Spleen (tissue), 11 donors: Measurements from ENCODE around the gene PGM5. TPM values are rescaled to one million over a fixed set of nuclear protein-coding genes. Genes with fewer than 3 reads are reported as not detected.

Experiments used
- DNase-seq: peaks from one replicate; pipeline ENCODE4 v3.0.0-alpha.2; 2020
- H3K27ac ChIP-seq, 8 donors: fragments of 200-600 bp; sonication (generic) in 7 of 8; 1 replicate in 4 of 8; 2 replicates in 4 of 8; pipeline versions ENCODE4 v1.5.0 to v1.8.0; 2016 to 2021; ENCODE audit warnings: inconsistent platforms in 4 of 8, mild to moderate bottlenecking in 4 of 8, moderate library complexity in 1 of 8
- H3K27me3 ChIP-seq, 7 donors: fragments of 200-600 bp; sonication (generic) in 6 of 7; replicated peaks in 1 of 7; 1 replicate in 4 of 7; 2 replicates in 3 of 7; pipeline versions ENCODE4 v1.5.0 to v1.8.0; 2016 to 2021; ENCODE audit warnings: inconsistent platforms in 3 of 7, mild to moderate bottlenecking in 1 of 7
- H3K36me3 ChIP-seq, 6 donors: fragments of 200-600 bp; sonication (generic) in 5 of 6; 1 replicate in 4 of 6; 2 replicates in 2 of 6; pipeline versions ENCODE4 v1.5.0 to v1.8.0; 2016 to 2021; ENCODE audit warnings: inconsistent platforms in 2 of 6
- H3K4me1 ChIP-seq, 6 donors: fragments of 200-600 bp; sonication (generic) in 5 of 6; 1 replicate in 3 of 6; 2 replicates in 3 of 6; pipeline versions ENCODE4 v1.5.0 to v1.8.0; 2016 to 2021; ENCODE audit warnings: inconsistent platforms in 3 of 6
- H3K4me3 ChIP-seq, 8 donors: fragments of 200-600 bp; sonication (generic) in 7 of 8; 1 replicate in 4 of 8; 2 replicates in 4 of 8; pipeline versions ENCODE4 v1.5.0 to v1.8.0; 2016 to 2021; ENCODE audit warnings: inconsistent platforms in 4 of 8, mild to moderate bottlenecking in 4 of 8, moderate library complexity in 2 of 8
- H3K9me3 ChIP-seq, 8 donors: fragments of 200-600 bp; sonication (generic) in 7 of 8; 1 replicate in 4 of 8; 2 replicates in 4 of 8; pipeline versions ENCODE4 v1.5.0 to v1.8.0; 2016 to 2021; ENCODE audit warnings: inconsistent platforms in 4 of 8
- CTCF ChIP-seq, 11 experiments: fragments of 200-600 bp in 7 of 11; fragments of 450-650 bp in 4 of 11; sonication (generic) in 4 of 11; IDR thresholded peaks in 8 of 11; conservative IDR thresholded peaks in 3 of 11; 1 replicate in 7 of 11; 2 replicates in 4 of 11; pipeline versions ENCODE4 v1.4.0 to v1.8.0; 2016 to 2021; ENCODE audit warnings: antibody characterized with exemption in 11 of 11, inconsistent platforms in 4 of 11, mild to moderate bottlenecking in 1 of 11
- POLR2A ChIP-seq, 3 donors: fragments of 450-650 bp; IDR thresholded peaks; one replicate each; pipeline ENCODE4 v1.5.1; 2017; ENCODE audit warnings: antibody characterized with exemption in 3 of 3, mild to moderate bottlenecking in 1 of 3
- POLR2AphosphoS5 ChIP-seq, 3 donors: sonication (generic); formaldehyde crosslinking; IDR thresholded peaks; one replicate each; pipeline ENCODE4 v1.5.1; 2017; ENCODE audit warnings: antibody characterized with exemption in 3 of 3
- WGBS, 5 donors: extraction: QIAGEN DNeasy Blood & Tissue Kit in 3 of 5; methylation state at CpG; one replicate each; pipeline versions ENCODE4 v1.1.5 to v1.1.7; 2013 to 2018; 5-methylcytosine and 5-hydroxymethylcytosine counted together
- intact Hi-C: fragments of 100-400 bp; cut with DNase I; formaldehyde crosslinking; loops from one replicate; pipeline ENCODE4 v1.15.0; 2023; ENCODE audit warnings: low total_unique reads
- polyA plus RNA-seq, 3 donors: library from polyadenylated mRNA; stranded (reverse); fragments of 200-250 nt; gene quantifications; one replicate each; pipeline ENCODE4 v1.2.1, GENCODE V29; 2013
- total RNA-seq, 7 donors: library from RNA; depleted of rRNA in 3 of 7; stranded (reverse); fragments of >200 nt in 3 of 7; fragmentation: NEBNext Ultra II Directional in 4 of 7; extraction: Animal tissue kit (Norgen Biotek cat#: 25700) in 4 of 7; gene quantifications; one replicate each; pipeline versions ENCODE4 v1.1.0 to v1.2.1, GENCODE V29; 2016 to 2021
- donor health status: healthy with polysubstance abuse.
- donor health status: DM: no; HTN: no; CAD: no; lungs with moderate emphysema.
- donor health status: DM: no; HTN: no; CAD: no.
- donor health status: Bipolar disorder and iron deficiency.
- donor health status: healthy.
- donor health status: DM: no; HTN: no; CAD: no.
- donor health status: DM: yes; HTN: yes; CAD: no.

Gene PGM5
- total and polyA plus RNA-seq, 10 donors = 3.2 to 26.1 (median 14.4) TPM

- Histone ChIP-seq H3K4me3 (no peak overlapping the region), H3K27me3 (no peaks in the 10 kb centered on the region), H3K4me1 (peaks cover 0 to 10% (median 3%) of the 10 kb centered on the region in 6 donors), H3K27ac (no peak overlapping the region), H3K9me3 (no peaks in the 10 kb centered on the region), H3K36me3 (no peaks in the 10 kb centered on the region)
- 81 to 97% (median 84%) methylated on average over 1 of the region's 1 CpG for WGBS, 5 donors
- TF ChIP-seq POLR2AphosphoS5 (IDR thresholded peaks at IDR 0.05) (no peak), CTCF (IDR thresholded peaks at IDR 0.05 in 8 of 11, conservative IDR thresholded peaks at IDR 0.05 in 3 of 11) (no peak)
- intact Hi-C loops = no loop called here
- DNase-seq = no peak
Measured at GRCh38 chr9:68476422-68476821, 120.0 kb downstream of the PGM5 start.

- no peak overlapping the region for H3K4me3 ChIP-seq
- H3K36me3 ChIP-seq = no peaks in the 10 kb centered on the region
- H3K27me3 ChIP-seq = no peaks in the 10 kb centered on the region
- H3K4me1 ChIP-seq = peaks cover 0 to 10% (median 3%) of the 10 kb centered on the region in 6 donors
- no peak for DNase-seq
- no peak overlapping the region for H3K27ac ChIP-seq
- no peak for TF ChIP-seq POLR2AphosphoS5 (IDR thresholded peaks at IDR 0.05)
- TF ChIP-seq CTCF (IDR thresholded peaks at IDR 0.05 in 8 of 11, conservative IDR thresholded peaks at IDR 0.05 in 3 of 11) = no peak
- TF ChIP-seq POLR2A (IDR thresholded peaks at IDR 0.05) = no peak
- no peaks in the 10 kb centered on the region for H3K9me3 ChIP-seq
- 47 to 78% (median 70%) methylated on average over 2 of the region's 2 CpGs for WGBS, 5 donors
- intact Hi-C loops = no loop called here
Measured at GRCh38 chr9:68476847-68477246, 120.4 kb downstream of the PGM5 start.

- Histone ChIP-seq H3K9me3 (peaks cover 0 to 11% (median 3%) of the 10 kb centered on the region in 8 donors), H3K36me3 (peaks cover 0 to 12% (median 0%) of the 10 kb centered on the region in 6 donors), H3K4me3 (no peak overlapping the region), H3K27ac (no peak overlapping the region), H3K4me1 (peaks cover 0 to 10% (median 3%) of the 10 kb centered on the region in 6 donors), H3K27me3 (no peaks in the 10 kb centered on the region)
- intact Hi-C loops = no loop called here
- 60 to 83% (median 78%) methylated on average over 3 of the region's 3 CpGs for WGBS, 5 donors
- TF ChIP-seq POLR2AphosphoS5 (IDR thresholded peaks at IDR 0.05) (no peak), POLR2A (IDR thresholded peaks at IDR 0.05) (no peak), CTCF (IDR thresholded peaks at IDR 0.05 in 8 of 11, conservative IDR thresholded peaks at IDR 0.05 in 3 of 11) (no peak)
- no peak for DNase-seq
Measured at GRCh38 chr9:68480807-68481206, 124.4 kb downstream of the PGM5 start.

- Histone ChIP-seq H3K27me3 (no peaks in the 10 kb centered on the region), H3K4me1 (no peaks in the 10 kb centered on the region), H3K27ac (no peak overlapping the region), H3K9me3 (peaks cover 0 to 25% (median 16%) of the 10 kb centered on the region in 8 donors), H3K36me3 (peaks cover 0 to 23% (median 0%) of the 10 kb centered on the region in 6 donors), H3K4me3 (no peak overlapping the region)
- no peak for DNase-seq
- WGBS, 5 donors = 16 to 54% (median 32%) methylated on average over 1 of the region's 1 CpG
- intact Hi-C loops = no loop called here
- TF ChIP-seq CTCF (IDR thresholded peaks at IDR 0.05 in 8 of 11, conservative IDR thresholded peaks at IDR 0.05 in 3 of 11) = no peak
- TF ChIP-seq POLR2AphosphoS5 (IDR thresholded peaks at IDR 0.05) = no peak
- no peak for TF ChIP-seq POLR2A (IDR thresholded peaks at IDR 0.05)
Measured at GRCh38 chr9:68482548-68482947, 126.1 kb downstream of the PGM5 start.
